ENCODE measurements around the gene HAPSTR1.
A peak's percentile ranks its signal among the peaks of the same experiment; 100 is the strongest.
"Not testable (repeated sequence)": the region's sequence is repeated elsewhere in the genome, so short reads cannot be mapped to it uniquely, and the experiment has no call there.

HAPSTR1 gene, protein sequence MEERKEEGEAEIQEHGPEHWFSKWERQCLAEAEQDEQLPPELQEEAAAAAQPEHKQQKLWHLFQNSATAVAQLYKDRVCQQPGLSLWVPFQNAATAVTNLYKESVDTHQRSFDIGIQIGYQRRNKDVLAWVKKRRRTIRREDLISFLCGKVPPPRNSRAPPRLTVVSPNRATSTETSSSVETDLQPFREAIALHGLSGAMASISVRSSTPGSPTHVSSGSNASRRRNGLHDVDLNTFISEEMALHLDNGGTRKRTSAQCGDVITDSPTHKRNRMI
- 398 reads per million, percentile 97 among the genes with 10 or more reads in this experiment for total RNA-seq

GRCh38 chr16:9090960-9091866 lies at the start of gene HAPSTR1:
TSS of gene HAPSTR1 (plus strand) at chr16:9091644. CDS start at chr16:9092045, 401 bp downstream.
- DNase-seq: peak; percentile 99

- no peak for DNase-seq
Observed at GRCh38 chr16:9042533-9042932, 48.9 kb upstream of the HAPSTR1 start.

DNA sequence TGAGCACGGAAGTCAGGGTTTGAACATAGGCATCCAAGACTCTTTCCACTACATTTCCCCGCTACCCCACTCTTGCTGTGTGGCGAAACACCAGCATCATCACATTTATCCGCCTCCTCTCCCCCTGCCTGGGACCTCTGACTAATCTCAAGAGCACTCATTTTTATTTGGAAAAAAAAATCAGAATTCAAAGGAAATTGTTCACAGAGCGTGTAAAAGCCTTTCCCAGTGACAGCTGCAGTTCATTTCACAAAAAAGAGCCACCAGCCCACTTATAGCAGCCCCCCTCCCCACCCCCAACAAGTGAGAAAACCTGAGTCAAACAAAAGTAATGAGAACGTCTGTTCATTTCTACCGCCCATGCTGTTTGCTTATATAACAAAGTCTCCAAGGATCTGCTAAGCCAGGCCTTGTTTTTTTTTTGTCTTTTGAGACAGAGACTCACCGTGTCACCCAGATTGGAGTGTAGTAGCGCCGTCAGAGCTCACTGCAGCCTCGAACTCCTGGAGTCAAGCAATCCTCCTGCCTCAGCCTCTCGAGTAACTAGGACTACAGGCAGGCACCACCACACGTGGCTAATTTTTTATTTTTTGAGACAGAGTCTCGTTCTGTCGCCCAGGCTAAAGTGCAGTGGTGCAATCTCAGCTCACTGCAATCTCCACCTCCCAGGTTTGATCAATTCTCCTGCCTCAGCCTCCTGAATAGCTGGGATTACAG lies 48.3 kb upstream of the HAPSTR1 start:
- no peak for DNase-seq

GRCh38 chr16:9045562-9045961 lies 45.9 kb upstream of the HAPSTR1 start:
- not testable (repeated sequence) for DNase-seq

DNA sequence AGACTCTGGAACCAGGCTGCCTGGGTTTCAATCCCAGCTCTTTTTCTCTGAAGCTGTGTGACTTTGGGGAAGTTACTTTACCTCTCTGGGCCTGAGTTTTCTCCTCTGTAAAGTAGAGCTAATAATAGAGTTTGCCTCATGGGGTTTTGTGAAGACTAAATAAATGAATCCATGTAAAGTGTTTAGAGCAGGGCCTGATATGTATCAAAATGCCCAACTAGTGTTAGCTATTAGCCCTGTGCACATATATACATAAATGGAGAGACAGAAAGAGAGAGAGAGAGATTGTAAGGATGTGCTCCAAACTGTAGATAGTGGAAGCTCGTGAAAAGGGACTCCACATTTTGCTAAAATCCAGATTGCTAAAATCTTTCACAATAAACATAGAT lies 44.8 kb upstream of the HAPSTR1 start:
- no peak for DNase-seq

GRCh38 chr16:9047689-9048301 lies 43.6 kb upstream of the HAPSTR1 start:
- DNase-seq: no peak

- no peak for DNase-seq
Observed at GRCh38 chr16:9048302-9048700, 43.1 kb upstream of the HAPSTR1 start.

GRCh38 chr16:9049241-9049640 lies 42.2 kb upstream of the HAPSTR1 start:
- no peak for DNase-seq

- no peak for DNase-seq
Observed at GRCh38 chr16:9050102-9050830, 41.2 kb upstream of the HAPSTR1 start.

DNA sequence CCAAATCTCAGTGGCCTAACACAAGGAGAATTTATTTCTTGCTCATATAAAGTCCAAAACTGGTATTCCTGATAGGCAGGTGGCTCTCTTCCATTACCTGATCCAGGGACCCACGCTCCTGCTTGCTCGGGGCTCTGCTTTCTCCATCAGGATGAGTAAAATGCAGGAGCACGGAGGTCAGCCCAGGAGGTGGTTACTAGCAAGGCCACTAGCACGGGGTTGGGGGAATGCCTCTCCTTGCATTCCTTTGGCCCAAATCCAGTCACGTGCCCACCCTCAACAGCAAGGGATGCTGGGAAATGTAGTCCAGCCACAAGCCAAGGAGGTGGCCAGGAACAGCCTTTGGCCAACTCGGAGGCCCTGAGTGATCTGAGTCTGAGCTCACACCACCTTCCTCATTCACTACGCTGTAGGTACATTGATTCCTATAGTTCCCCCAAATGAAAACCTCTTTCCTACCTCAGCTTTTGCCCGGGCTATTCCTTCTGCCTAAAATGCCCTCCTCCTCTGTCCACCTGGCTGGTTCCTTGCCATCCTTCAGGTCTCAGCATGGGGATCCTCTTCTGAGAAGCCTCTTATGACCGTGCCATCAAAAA lies 38.3 kb upstream of the HAPSTR1 start:
- no peak for DNase-seq

DNA sequence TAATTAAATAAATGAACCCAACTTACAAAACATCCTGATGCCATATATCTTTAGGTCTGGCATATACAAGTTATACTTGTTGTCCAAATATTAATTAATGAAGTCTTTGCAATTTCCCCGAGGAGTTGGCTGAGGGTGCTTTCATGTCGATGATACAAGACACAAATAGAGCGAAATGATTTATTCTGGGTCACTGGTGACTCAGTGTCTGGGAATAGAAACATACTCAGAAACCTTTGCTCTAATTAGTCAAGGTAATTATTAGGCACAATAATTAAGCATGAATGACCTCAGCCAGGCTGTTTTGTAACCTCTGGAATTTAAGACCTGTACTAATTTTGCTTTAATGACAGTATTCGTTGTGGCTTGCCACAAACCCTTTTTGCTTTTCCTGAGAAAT lies 37.0 kb upstream of the HAPSTR1 start:
- DNase-seq: no peak

GRCh38 chr16:9055115-9055514 lies 36.3 kb upstream of the HAPSTR1 start:
- no peak for DNase-seq

- DNase-seq: no peak
Observed at GRCh38 chr16:9055661-9056060, 35.8 kb upstream of the HAPSTR1 start.

- DNase-seq: no peak
Observed at GRCh38 chr16:9056061-9056460, 35.4 kb upstream of the HAPSTR1 start.

- DNase-seq: no peak
Observed at GRCh38 chr16:9058211-9058610, 33.2 kb upstream of the HAPSTR1 start.

DNA sequence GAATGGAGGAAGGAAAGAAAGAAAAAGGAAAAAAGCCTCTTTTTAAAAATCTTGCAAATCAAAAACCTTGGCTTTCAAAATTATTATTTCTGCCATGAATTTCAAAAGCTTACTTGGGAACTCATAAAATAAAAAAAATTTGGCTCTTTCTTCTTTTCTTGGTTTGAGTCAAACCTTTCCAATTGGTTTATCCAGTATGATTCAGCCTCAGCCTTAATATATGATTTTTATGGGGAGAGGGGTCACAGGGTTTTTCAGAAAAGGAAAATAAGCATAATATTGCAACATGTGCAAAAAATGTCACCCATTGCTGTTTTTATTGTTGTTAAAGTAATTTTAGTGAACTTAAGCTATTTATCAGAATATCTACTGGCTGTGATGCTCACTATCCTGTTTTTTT lies 31.2 kb upstream of the HAPSTR1 start:
- DNase-seq: no peak

DNA sequence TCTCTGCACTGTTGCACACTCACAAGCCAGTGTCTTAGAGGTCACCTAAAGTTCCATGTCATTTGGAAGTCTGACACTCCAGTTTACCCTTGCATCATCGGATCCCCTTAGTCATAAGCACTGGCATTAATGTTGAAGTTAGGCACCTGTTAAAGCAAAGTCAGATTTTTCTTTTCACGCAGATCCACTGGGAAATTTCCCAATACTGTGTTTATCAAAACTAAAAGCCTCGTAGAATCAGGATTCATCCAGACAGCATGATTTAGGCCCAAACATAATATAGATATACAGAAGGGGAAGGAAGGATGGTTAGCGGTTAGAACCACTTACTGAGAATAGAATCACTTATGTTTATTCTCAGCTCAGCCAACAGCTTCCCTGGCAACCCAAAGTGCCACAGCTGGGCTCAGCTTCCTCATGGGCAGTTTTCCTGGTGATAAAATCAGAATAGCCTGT lies 30.1 kb upstream of the HAPSTR1 start:
- DNase-seq: no peak

- no peak for DNase-seq
Observed at GRCh38 chr16:9062301-9062700, 29.1 kb upstream of the HAPSTR1 start.

DNA sequence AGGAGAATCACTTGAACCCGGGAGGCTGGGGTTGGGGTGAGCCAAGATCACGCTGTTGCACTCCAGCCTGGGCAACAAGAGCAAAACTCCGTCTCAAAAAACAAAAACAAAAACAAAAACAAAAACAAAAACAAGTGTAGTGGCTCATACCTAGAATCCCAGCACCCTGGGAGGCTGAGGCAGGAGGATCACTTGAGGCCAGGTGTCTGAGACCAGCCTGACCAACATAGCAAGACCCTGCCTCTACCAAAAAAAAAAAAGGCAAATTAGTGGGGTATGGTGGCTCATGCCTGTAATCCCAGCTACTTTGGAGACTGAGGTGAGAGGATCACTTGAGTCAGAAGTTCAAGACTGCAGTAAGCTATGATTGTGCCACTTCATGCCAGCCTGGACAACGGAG lies 26.4 kb upstream of the HAPSTR1 start:
- DNase-seq: no peak

GRCh38 chr16:9068886-9069285 lies 22.6 kb upstream of the HAPSTR1 start:
- no peak for DNase-seq

DNA sequence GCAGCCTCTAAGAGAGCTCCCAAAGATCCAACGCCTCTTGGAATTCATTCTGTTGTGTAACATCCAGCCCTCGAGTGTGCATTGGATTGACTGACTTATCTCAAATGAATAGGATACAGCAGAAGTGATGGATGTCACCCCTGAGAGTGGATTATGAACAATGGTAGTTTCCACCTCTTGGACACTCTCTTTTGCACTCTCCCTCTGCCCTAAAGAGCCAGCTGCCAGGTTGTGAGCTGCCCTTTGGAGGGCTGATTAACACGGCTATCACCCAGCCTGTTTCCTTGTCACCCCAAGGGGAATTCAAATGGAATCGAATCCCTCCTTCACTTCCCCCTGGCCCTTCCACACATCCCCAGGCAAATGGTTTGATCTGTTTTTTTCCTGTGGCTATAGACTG lies 21.2 kb upstream of the HAPSTR1 start:
- DNase-seq: no peak

DNA sequence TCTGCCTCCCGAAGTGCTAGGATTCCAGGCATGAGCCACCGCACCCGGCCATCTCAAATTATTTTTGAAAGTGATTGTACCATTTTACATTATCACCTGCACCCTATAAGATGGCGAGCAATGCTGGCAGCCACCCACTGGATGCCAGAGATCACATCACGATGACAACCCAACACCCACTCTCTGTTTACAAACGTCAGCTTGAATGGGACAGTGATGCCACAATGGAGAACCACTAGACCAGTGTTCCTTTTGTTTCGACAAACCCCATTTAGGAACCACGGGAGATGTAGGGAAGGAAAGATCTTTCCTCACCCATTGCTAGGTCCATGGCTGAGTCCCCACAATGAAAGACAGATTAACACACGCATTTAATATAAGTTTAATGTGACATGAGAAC lies 20.1 kb upstream of the HAPSTR1 start:
- DNase-seq: no peak

Measured in effector CD4-positive, alpha-beta T cell (primary cell).